MG63 (cell line): Measurements from ENCODE around the gene DLGAP3. TPM values are rescaled to one million over a fixed set of nuclear protein-coding genes. Genes with fewer than 3 reads are reported as not detected.
"Not testable (repeated sequence)": the region's sequence is repeated elsewhere in the genome, so short reads cannot be mapped to it uniquely, and the experiment has no call there.

Source experiments
- DNase-seq: peaks from one replicate; pipeline ENCODE4 v3.0.0-alpha.2; 2020
- H3K27me3 ChIP-seq: fragments of 250-450 bp; sonication (Bioruptor Pico); 2 replicates; pipeline ENCODE4 v1.5.1; 2020; ENCODE audit warnings: mild to moderate bottlenecking, moderate library complexity
- H3K36me3 ChIP-seq: fragments of 250-450 bp; sonication (Bioruptor Pico); 2 replicates; pipeline ENCODE4 v1.5.1; 2020; ENCODE audit warnings: mild to moderate bottlenecking, moderate library complexity
- H3K4me3 ChIP-seq: fragments of 250-450 bp; sonication (Bioruptor Pico); 2 replicates; pipeline ENCODE4 v1.5.1; 2020; ENCODE audit warnings: mild to moderate bottlenecking, moderate library complexity
- H3K9me3 ChIP-seq: fragments of 250-450 bp; sonication (Bioruptor Pico); 2 replicates; pipeline ENCODE4 v1.5.1; 2020; ENCODE audit warnings: mild to moderate bottlenecking, moderate library complexity
- total RNA-seq: library from RNA; depleted of rRNA; stranded (reverse); fragments of >200 nt; shearing (Covaris generic); gene quantifications from 2 replicates; pipeline ENCODE4 v1.2.3, GENCODE V29; 2014; ENCODE audit warnings: low replicate concordance; rRNA removed

DLGAP3 gene, protein sequence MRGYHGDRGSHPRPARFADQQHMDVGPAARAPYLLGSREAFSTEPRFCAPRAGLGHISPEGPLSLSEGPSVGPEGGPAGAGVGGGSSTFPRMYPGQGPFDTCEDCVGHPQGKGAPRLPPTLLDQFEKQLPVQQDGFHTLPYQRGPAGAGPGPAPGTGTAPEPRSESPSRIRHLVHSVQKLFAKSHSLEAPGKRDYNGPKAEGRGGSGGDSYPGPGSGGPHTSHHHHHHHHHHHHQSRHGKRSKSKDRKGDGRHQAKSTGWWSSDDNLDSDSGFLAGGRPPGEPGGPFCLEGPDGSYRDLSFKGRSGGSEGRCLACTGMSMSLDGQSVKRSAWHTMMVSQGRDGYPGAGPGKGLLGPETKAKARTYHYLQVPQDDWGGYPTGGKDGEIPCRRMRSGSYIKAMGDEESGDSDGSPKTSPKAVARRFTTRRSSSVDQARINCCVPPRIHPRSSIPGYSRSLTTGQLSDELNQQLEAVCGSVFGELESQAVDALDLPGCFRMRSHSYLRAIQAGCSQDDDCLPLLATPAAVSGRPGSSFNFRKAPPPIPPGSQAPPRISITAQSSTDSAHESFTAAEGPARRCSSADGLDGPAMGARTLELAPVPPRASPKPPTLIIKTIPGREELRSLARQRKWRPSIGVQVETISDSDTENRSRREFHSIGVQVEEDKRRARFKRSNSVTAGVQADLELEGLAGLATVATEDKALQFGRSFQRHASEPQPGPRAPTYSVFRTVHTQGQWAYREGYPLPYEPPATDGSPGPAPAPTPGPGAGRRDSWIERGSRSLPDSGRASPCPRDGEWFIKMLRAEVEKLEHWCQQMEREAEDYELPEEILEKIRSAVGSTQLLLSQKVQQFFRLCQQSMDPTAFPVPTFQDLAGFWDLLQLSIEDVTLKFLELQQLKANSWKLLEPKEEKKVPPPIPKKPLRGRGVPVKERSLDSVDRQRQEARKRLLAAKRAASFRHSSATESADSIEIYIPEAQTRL
- total RNA-seq, result not detected in 2 replicates

DNA sequence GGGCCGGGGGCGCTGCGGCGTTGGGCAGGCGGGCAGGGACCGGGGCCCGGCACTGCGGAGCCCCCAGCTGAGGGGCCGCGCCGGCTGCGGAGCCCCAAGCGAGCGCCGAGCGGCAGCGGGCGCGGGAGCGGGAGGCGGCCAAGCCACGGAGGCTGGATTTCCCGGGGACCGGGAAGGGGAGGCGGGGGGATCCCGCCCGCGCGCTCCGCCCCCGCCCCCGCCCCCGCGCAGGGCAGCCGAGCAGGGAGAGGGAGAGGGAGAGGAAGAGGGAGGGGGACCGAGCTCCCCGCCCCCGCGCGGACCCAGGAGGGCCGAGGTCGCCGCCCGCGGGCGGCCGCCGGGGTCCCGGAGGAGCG is at the start of gene DLGAP3:
Gene DLGAP3, minus strand, starts transcription at position 154 of the 356 bp plus-strand sequence. CDS start 24,267 bp downstream, outside the sequence.
- Histone ChIP-seq H3K4me3 (0 out of 2 replicates have a peak within 1 kb of the TSS, but pooled peaks have one; percentile 4), H3K27me3 (peaks cover 47% of the 10 kb centered on the region), H3K9me3 (no peaks in the 10 kb centered on the region), H3K36me3 (no peaks in the 10 kb centered on the region)
- no peak for DNase-seq

DNA sequence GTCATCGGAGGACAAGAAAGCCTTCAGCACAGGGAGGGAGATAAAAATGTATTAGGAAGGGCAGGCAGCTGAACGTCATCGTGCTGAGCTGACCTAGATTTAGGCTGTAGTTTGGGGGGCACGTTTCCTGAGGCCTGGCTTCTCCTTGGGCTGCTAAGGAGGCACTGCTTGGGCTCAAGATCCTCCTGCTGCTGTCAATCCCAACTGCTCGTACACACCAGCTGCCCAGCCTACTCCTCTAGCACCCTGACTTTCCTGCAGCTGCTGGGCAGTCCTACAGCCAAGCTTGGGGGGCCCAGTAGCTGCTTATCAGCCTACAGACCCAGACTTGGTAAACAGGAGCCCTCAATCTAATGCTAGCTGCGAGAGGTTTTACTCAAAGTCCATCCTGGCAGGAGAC is 49.5 kb upstream of the DLGAP3 start:
- H3K9me3 ChIP-seq, result no peaks in the 10 kb centered on the region
- no peak overlapping the region for H3K4me3 ChIP-seq
- no peak for DNase-seq
- no peaks in the 10 kb centered on the region; the same call in 1 of the 2 replicates for H3K36me3 ChIP-seq
- H3K27me3 ChIP-seq, result no peaks in the 10 kb centered on the region

DNA sequence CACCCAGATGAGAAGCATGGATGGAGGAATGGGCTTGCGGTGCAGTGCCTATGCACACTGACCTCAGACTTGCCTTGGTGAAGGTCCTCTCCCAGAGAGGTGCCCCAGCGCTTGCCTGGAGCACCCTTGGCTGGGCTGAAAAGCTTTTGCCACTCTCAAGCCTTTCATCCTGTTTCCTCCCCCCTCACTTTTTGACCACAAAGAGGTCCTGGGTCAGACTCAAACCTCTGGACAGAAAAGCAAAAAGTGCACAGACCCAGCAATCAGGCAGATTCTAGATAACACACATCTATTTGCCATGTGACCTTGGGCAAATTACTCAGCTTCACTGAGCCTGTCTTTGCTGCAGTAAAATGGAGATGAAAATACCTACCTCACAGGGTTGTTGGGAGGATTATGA is 48.4 kb upstream of the DLGAP3 start:
- H3K4me3 ChIP-seq, result no peak overlapping the region
- no peak for DNase-seq

DNA sequence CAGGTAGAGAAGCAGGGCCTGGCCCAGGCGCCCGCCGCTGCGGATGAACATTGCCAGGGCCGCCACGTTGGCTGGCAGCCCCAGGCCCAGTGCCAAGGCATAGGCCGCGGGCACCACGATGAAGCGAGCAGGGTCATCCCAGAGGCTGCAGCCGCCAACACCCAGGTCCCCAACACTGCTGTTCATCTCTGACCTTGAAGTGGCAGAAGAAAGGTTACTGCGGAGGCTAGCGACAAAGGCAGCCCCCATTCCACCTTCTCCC is 47.7 kb upstream of the DLGAP3 start:
- no peaks in the 10 kb centered on the region for H3K27me3 ChIP-seq
- no peaks in the 10 kb centered on the region for H3K9me3 ChIP-seq
- H3K36me3 ChIP-seq, result no peaks in the 10 kb centered on the region
- no peak for DNase-seq
- H3K4me3 ChIP-seq, result no peak overlapping the region

More for the DNA sequence above, 48.4 kb upstream of the DLGAP3 start:
- no peaks in the 10 kb centered on the region for H3K9me3 ChIP-seq
- H3K27me3 ChIP-seq, result no peaks in the 10 kb centered on the region
- no peaks in the 10 kb centered on the region for H3K36me3 ChIP-seq

DNA sequence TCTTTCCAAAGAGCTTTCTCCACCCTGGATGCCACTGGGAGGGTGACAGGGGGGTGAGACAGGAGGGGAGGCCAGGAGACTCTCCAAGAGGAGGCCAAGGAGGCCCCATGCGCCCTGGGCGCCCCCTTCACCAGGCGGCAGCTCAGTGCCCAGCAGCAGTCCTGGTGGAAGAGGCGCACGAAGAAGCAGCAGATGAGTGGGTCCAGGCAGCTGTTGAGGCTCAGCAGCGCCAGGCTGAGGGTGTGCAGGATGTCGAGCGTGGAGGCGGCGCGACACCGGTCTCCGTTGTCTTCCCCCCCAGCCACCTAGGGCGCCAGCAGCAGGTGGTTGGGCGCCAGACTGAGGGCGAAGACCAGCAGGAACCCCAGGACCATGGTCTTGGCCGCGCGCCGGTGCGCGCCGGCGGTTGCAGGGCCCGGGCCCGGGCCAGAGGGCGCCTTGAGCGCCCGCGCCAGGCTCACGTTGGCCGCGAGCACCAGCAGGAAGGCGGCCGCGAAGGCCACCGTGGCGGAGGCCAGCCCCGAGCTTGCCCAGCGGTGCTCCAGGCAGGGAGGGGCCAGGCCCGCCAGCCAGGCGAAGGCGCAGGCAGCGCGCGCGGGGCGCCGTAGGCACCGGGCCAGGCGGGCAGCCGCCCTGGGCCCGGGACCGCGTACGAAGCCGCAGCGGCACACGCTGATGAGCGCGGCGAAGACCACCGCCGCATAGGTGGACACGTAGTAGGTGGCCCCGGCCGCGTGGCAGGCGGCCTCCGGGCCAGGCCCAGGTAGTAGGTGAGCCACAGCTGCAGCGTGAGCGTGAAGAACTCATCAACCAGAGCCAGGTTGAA is 47.1 kb upstream of the DLGAP3 start:
- DNase-seq, result no peak
- H3K36me3 ChIP-seq, result no peaks in the 10 kb centered on the region
- H3K27me3 ChIP-seq, result no peaks in the 10 kb centered on the region
- no peaks in the 10 kb centered on the region for H3K9me3 ChIP-seq
- H3K4me3 ChIP-seq, result no peak overlapping the region

DNA sequence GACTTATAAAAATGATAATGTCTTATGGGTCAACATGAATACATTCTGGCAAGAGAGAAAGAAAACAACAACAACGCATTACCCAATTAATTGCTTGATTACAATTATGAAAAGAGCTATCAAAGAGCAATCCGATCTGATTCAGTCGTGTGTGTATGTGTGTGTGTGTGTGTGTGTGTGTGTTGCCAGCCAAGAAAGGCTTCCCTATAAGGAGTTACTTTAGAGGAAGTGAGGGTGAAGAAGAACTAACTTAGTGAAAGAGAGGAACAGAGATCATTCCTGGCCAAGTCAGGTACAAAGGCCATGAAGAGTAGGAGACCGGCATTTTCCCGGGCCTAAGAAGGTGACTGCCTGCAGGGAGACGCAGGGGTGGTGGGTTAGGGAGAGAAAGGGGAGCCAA is 46.3 kb upstream of the DLGAP3 start:
- no peak for DNase-seq
- no peaks in the 10 kb centered on the region for H3K36me3 ChIP-seq
- H3K27me3 ChIP-seq, result no peaks in the 10 kb centered on the region
- H3K4me3 ChIP-seq, result no peak overlapping the region
- no peaks in the 10 kb centered on the region for H3K9me3 ChIP-seq

DNA sequence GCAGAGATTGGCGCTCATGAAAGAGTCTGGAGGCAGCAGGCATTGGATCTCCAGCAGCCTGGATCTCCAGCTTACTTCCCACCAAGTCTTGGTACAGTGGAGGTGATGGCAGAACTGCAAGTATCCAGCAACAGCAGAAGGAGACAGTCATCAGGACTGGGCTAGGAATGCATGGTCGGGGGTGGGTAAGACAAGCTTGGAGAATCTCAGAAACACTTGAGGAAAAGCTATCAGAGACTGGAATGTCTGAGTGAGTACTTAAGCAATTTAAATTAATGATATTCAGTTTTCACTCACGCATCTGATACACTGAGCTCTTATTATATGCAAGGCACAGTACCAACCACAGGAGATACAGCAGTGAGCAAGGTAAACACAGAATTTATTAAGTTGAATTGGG is 45.9 kb upstream of the DLGAP3 start:
- Histone ChIP-seq H3K9me3 (no peaks in the 10 kb centered on the region), H3K36me3 (no peaks in the 10 kb centered on the region), H3K27me3 (no peaks in the 10 kb centered on the region), H3K4me3 (no peak overlapping the region)
- DNase-seq, result no peak

DNA sequence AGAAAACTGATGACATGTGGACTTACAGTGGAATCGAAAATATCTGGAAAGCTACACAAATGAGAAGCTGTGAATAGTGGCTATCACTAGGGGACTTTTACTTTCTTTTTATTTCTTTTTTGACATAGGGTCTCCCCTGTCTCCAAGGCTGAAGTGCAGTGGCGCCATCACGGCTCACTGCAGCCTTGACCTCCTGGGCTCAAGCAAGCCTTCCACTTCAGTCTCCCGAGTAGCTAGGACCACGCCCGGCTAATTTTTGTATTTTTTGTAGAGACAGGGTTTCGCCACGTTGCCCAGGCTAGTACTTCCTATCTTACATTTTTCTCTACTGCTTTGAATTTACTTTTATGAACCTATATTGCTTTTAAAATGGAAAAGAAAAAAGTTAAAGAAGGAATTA is 45.2 kb upstream of the DLGAP3 start:
- no peak for DNase-seq
- H3K36me3 ChIP-seq, result no peaks in the 10 kb centered on the region
- H3K4me3 ChIP-seq, result no peak overlapping the region
- H3K27me3 ChIP-seq, result no peaks in the 10 kb centered on the region
- H3K9me3 ChIP-seq, result no peaks in the 10 kb centered on the region

DNA sequence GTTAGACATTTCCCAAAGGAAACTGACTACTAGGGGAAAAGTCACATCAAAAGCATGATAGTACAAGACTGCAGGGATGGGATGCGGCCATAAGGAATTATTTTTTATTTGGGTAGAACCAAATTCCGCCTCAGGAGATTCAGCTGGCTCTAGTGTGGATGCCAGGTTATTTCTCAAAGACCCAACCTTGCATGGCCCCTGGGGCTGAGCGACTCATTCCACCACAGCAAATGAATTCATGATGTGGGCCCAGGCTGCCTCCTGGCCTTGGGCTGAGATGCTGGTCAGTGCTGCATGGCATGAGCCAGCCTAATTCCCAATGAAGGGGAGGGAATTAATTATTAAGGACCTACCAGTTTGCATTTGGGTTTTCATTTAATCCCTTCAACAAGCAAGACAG is 43.9 kb upstream of the DLGAP3 start:
- Histone ChIP-seq H3K27me3 (no peaks in the 10 kb centered on the region), H3K4me3 (no peak overlapping the region), H3K9me3 (no peaks in the 10 kb centered on the region), H3K36me3 (no peaks in the 10 kb centered on the region)
- DNase-seq, result no peak

DNA sequence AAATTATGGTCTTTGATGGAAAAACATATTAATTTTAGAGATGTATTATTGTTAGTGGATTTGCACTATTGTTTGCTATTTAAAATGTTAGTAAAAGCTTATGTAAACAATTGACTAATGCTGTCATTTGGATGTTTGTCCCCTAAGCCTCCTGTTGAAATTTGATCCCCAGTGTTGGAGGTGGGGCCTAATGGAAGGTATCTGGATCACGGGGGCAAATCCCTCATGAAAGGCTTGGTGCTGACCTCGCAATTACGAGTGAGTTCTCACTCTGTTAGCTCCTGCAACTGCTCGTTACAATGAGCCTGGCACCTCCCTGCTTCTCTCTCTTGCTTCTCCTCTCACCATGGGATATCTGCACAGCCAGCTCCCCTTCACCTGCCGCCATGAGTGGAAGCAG is 41.4 kb upstream of the DLGAP3 start:
- no peak overlapping the region for H3K4me3 ChIP-seq

DNA sequence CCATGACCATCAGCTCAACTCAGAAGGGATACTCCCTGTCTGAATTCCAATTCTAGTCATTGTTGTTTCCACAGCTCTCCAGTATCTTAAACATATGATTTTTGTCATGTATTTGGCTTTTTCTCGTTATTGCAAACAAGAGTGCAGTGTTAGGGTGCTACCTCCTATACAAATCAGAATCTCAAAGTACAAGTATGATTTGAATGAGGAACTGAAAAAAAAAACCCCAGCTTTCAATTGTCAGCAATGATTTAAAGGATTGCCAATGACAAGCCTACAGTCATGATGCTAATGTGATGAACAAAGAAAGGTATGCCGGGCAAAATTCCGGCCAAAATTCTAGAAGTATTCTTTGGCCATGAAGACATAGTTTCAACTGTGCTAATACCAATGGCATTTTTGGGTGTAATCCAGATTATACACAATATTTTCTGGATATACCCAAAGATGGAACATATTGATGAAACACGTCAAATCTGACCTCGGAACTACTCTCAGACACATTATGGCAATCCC is 40.8 kb upstream of the DLGAP3 start:
- H3K9me3 ChIP-seq, result no peaks in the 10 kb centered on the region
- H3K36me3 ChIP-seq, result no peaks in the 10 kb centered on the region
- 0 out of 2 replicates have a peak, but pooled peaks cover 3% of the 10 kb centered on the region for H3K27me3 ChIP-seq
- H3K4me3 ChIP-seq, result no peak overlapping the region
- no peak for DNase-seq

More for the DNA sequence above, 41.4 kb upstream of the DLGAP3 start:
- no peaks in the 10 kb centered on the region for H3K9me3 ChIP-seq
- H3K36me3 ChIP-seq, result no peaks in the 10 kb centered on the region
- no peak for DNase-seq
- no peaks in the 10 kb centered on the region for H3K27me3 ChIP-seq

DNA sequence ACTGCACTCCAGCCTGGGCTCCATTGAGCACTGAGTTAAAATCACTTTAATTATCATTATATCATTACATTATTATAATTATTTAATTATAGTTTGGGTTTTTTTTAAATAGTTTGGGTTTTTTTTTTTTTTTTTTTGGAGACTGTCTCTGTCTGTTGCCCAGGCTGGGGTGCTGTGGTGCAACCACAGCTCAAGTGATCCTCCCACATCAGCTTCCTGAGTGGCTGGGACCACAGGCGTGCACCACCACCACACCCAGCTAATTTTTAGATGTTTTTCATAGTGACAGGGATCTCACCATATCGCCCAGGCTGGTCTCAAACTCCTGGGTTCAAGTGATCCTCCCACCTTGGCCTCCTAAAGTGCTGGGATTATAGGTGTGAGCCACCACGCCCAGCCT is 38.8 kb upstream of the DLGAP3 start:
- DNase-seq, H3K36me3 ChIP-seq, H3K4me3 ChIP-seq, H3K27me3 ChIP-seq, H3K9me3 ChIP-seq: not testable (repeated sequence)

DNA sequence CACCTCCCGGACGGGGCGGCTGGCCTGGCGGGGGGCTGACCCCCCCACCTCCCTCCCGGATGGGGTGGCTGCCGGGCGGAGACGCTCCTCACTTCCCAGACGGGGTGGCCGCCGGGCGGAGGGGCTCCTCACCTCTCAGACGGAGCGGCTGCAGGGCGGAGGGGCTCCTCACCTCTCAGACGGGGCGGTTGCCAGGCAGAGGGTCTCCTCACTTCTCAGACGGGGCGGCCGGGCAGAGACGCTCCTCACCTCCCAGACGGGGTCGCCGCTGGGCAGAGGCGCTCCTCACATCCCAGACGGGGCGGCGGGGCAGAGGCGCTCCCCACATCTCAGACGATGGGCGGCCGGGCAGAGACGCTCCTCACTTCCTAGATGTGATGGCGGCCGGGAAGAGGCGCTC is 38.2 kb upstream of the DLGAP3 start:
- H3K4me3 ChIP-seq, H3K27me3 ChIP-seq, H3K9me3 ChIP-seq, H3K36me3 ChIP-seq, DNase-seq: not testable (repeated sequence)

DNA sequence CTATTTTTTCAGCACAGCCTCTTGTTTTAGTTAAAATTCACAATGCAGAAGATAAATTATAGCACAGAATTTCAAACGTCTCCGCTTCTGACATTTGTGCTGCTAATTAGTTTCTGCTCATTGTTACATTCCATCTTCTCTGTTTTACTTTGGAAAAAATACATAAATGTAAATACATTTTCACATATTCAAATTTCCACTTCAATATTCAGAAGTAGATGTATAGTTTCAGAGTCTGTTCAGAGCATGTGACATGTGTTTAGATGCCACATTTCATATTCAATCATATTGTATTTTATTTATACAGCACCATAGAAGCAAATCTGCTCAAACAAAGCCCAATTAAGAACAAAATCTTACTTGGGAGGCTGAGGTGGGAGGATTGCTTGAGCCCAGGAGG is 36.1 kb upstream of the DLGAP3 start:
- Histone ChIP-seq H3K27me3 (0 out of 2 replicates have a peak, but pooled peaks cover 11% of the 10 kb centered on the region), H3K4me3 (no peak overlapping the region), H3K36me3 (no peaks in the 10 kb centered on the region), H3K9me3 (no peaks in the 10 kb centered on the region)
- DNase-seq, result no peak

DNA sequence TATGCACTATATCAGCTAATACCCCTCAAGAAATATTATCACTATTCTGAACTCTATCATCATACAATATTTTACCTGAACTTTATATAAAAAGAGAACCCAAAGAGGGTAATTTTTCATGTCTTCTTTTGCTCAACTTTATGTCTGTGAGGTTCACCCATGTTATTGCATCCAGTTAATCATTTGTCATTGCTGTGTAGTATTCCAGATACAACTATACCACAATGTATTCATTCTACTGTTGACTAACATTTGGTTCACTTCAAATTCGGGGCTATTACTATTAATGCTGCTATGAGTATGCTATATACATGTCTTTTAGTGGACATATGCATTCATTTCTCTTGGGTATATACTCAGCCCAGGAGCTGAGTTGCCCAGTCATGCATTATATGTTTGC is 21.0 kb upstream of the DLGAP3 start:
- Histone ChIP-seq H3K36me3 (no peaks in the 10 kb centered on the region), H3K27me3 (peaks cover 17% of the 10 kb centered on the region), H3K9me3 (peaks cover 2% of the 10 kb centered on the region; the same call in 1 of the 2 replicates), H3K4me3 (no peak overlapping the region)
- DNase-seq, result no peak

DNA sequence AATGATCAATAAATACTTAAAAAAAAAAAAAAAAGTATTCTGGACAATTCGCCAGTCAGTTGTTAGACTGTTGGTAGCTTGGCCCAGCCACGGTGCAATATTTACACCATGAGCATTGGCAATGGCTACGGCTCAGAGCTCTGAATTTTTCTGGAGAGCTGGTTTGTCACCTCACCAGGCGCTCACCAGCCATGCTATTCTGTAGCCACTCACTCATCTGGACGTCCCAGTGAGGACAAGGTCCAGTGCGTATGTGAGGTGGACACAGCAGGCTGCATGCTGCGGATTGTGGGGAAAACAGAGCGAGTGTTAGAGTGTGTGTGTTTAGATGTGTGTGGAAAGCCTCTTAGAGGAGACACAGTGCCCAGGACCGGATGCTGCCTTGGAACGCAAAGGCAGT is 19.3 kb upstream of the DLGAP3 start:
- H3K4me3 ChIP-seq, H3K36me3 ChIP-seq, DNase-seq, H3K9me3 ChIP-seq: not testable (repeated sequence)
- peaks cover 14% of the 10 kb centered on the region for H3K27me3 ChIP-seq
